Measurements from ENCODE around the gene LMF1. TPM values are rescaled to one million over a fixed set of nuclear protein-coding genes. Genes with fewer than 3 reads are reported as not detected.

The LMF1 gene
- total and polyA plus RNA-seq, 8 donors, result 7.6 to 121 (median 15.8) TPM

DNA sequence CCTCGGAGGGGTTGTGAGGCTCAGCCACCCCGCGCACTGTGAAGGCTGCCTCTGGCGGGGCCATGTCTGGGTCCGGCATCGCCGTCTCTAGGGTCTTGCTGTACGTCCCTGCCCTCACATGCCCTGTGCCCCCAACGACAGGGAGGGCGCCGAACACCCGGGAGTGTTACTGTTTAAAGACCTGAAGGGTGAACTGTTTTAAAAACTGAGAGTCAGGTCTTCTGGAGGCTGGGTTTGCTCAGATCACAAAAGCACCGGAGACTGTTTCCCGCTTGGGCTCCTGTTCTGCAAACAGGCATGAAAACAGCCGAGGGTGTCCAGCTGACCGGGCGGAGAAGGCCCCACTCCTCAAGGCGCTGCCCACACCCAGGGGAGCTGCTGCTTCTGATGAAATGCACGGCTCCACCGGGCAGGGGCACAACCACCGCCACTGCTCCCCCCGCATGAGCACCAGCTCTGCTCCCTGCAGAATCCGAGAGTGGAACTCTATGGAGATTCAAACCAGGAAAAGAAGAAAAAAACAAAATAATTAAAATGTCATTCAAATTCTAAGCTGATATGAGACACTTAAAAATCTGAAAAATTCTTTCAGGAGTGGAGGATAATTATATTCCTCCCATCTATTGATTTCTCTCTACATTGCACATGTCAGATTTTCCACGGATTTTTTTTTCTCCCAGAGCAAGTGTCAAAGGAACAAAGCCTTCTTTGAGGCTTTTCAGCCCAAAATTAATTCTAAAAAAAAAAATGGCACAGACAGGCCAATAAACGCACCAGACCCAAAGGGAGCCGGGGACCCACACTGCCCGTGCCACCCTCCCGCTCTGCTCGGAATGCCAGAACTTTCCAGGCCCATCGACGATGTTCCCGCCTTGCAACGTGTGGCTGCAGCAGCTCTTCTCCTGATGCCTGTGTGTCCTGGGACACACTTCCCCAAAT is 74.3 kb downstream of the LMF1 start:
- Histone ChIP-seq H3K4me3 (no peak overlapping the region), H3K27me3 (no peaks in the 10 kb centered on the region), H3K9me3 (no peaks in the 10 kb centered on the region), H3K27ac (no peak overlapping the region), H3K4me1 (no peaks in the 10 kb centered on the region), H3K36me3 (peaks cover 3 to 54% (median 27%) of the 10 kb centered on the region in 4 donors)
- no peak for DNase-seq
- 82 to 91% (median 85%) methylated on average over 29 to 33 of the region's 33 CpGs for WGBS, 5 donors
- intact Hi-C loops (cut with DNase I; ENCODE audit: low total_unique reads), result no loop called here
- TF ChIP-seq POLR2A (IDR thresholded peaks at IDR 0.05) (no peak), EP300 (IDR thresholded peaks at IDR 0.05) (no peak), POLR2AphosphoS5 (IDR thresholded peaks at IDR 0.05) (no peak)
- TF ChIP-seq, protein P1, sequence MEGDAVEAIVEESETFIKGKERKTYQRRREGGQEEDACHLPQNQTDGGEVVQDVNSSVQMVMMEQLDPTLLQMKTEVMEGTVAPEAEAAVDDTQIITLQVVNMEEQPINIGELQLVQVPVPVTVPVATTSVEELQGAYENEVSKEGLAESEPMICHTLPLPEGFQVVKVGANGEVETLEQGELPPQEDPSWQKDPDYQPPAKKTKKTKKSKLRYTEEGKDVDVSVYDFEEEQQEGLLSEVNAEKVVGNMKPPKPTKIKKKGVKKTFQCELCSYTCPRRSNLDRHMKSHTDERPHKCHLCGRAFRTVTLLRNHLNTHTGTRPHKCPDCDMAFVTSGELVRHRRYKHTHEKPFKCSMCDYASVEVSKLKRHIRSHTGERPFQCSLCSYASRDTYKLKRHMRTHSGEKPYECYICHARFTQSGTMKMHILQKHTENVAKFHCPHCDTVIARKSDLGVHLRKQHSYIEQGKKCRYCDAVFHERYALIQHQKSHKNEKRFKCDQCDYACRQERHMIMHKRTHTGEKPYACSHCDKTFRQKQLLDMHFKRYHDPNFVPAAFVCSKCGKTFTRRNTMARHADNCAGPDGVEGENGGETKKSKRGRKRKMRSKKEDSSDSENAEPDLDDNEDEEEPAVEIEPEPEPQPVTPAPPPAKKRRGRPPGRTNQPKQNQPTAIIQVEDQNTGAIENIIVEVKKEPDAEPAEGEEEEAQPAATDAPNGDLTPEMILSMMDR (IDR thresholded peaks at IDR 0.05), result no peak

- 78 to 87% (median 85%) methylated on average over 18 to 24 of the region's 24 CpGs for WGBS, 5 donors
- no peak for DNase-seq
- Histone ChIP-seq H3K27ac (no peak overlapping the region), H3K36me3 (peaks cover 3 to 66% (median 36%) of the 10 kb centered on the region in 4 donors), H3K9me3 (no peaks in the 10 kb centered on the region), H3K4me1 (no peaks in the 10 kb centered on the region), H3K4me3 (no peak overlapping the region), H3K27me3 (no peaks in the 10 kb centered on the region)
- TF ChIP-seq POLR2A (IDR thresholded peaks at IDR 0.05) (no peak), POLR2AphosphoS5 (IDR thresholded peaks at IDR 0.05) (no peak), EP300 (IDR thresholded peaks at IDR 0.05) (no peak)
- TF ChIP-seq, protein P1 (IDR thresholded peaks at IDR 0.05), result no peak
- intact Hi-C loops (cut with DNase I; ENCODE audit: low total_unique reads), result no loop called here
Observed at GRCh38 chr16:895371-895770, 75.4 kb downstream of the LMF1 start.

DNA sequence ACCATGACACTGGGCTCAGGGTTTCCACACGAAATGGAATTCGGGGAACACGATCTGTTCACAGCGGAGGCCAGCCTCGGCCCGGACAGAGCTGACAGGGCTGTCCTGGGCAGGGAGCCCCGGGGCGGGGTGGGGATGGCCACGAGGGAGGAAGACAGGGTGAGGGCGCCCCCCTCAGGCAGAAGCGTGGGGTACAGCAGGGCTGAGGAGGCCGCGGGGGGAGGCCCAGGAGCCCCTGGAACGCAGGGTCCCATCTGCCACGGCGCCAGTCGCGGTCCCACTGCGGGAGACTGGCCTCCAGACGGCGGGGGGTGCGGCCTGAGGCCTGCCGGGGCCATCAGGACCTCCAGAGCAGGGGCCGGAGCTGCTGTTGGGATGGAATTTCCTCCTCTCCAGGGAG is 75.9 kb downstream of the LMF1 start:
- H3K27me3 ChIP-seq, result no peaks in the 10 kb centered on the region
- no peak overlapping the region for H3K4me3 ChIP-seq
- no peak for DNase-seq
- intact Hi-C loops (cut with DNase I; ENCODE audit: low total_unique reads), result no loop called here
- H3K27ac ChIP-seq, result no peak overlapping the region
- TF ChIP-seq EP300 (IDR thresholded peaks at IDR 0.05), result no peak
- no peak for TF ChIP-seq POLR2AphosphoS5 (IDR thresholded peaks at IDR 0.05)
- no peak for TF ChIP-seq POLR2A (IDR thresholded peaks at IDR 0.05)
- TF ChIP-seq, protein P1 (IDR thresholded peaks at IDR 0.05), result no peak
- WGBS, 5 donors, result 92 to 95% (median 93%) methylated on average over 21 to 24 of the region's 24 CpGs
- H3K4me1 ChIP-seq, result no peaks in the 10 kb centered on the region
- peaks cover 3 to 67% (median 34%) of the 10 kb centered on the region in 4 donors for H3K36me3 ChIP-seq
- H3K9me3 ChIP-seq, result no peaks in the 10 kb centered on the region

- H3K9me3 ChIP-seq, result no peaks in the 10 kb centered on the region
- no peak overlapping the region for H3K4me3 ChIP-seq
- WGBS, 5 donors, result 79 to 88% (median 85%) methylated on average over 26 to 27 of the region's 27 CpGs
- no peak overlapping the region for H3K27ac ChIP-seq
- DNase-seq, result no peak
- no peaks in the 10 kb centered on the region for H3K4me1 ChIP-seq
- peaks cover 0 to 63% (median 29%) of the 10 kb centered on the region in 4 donors for H3K36me3 ChIP-seq
- no peak for TF ChIP-seq POLR2A (IDR thresholded peaks at IDR 0.05)
- no peak for TF ChIP-seq EP300 (IDR thresholded peaks at IDR 0.05)
- no peak for TF ChIP-seq POLR2AphosphoS5 (IDR thresholded peaks at IDR 0.05)
- TF ChIP-seq, protein P1 (IDR thresholded peaks at IDR 0.05), result no peak
- intact Hi-C loops (cut with DNase I; ENCODE audit: low total_unique reads), result no loop called here
- H3K27me3 ChIP-seq, result no peaks in the 10 kb centered on the region
Observed at GRCh38 chr16:894136-894535, 76.6 kb downstream of the LMF1 start.
